Measurements from ENCODE around the gene KLHL24. TPM values are rescaled to one million over a fixed set of nuclear protein-coding genes. Genes with fewer than 3 reads are reported as not detected.
"Not testable (repeated sequence)": the region's sequence is repeated elsewhere in the genome, so short reads cannot be mapped to it uniquely, and the experiment has no call there.

Gene KLHL24
- polyA plus RNA-seq, 1 donor from 2014 or later, result 92.1 TPM

- no peak overlapping the region for H2AFZ ChIP-seq (ENCODE audit: low read depth, low read length)
- H3K79me2 ChIP-seq (replicated peaks; ENCODE audit: insufficient read depth, low read length), result no peaks in the 10 kb centered on the region
- H3K9me3 ChIP-seq (ENCODE audit: low read length), result no peaks in the 10 kb centered on the region
- H4K20me1 ChIP-seq (ENCODE audit: insufficient read depth), result no peaks in the 10 kb centered on the region
- no peaks in the 10 kb centered on the region for H3K27me3 ChIP-seq (ENCODE audit: insufficient read depth, low read depth, low read length)
- H3K9ac ChIP-seq (ENCODE audit: low read length), result no peak overlapping the region
- no peak overlapping the region for H3K4me2 ChIP-seq (ENCODE audit: low read length)
- TF ChIP-seq MXI1 (conservative IDR thresholded peaks at IDR 0.05; ENCODE audit: poor library complexity, severe bottlenecking) (no peak), RAD21 (conservative IDR thresholded peaks at IDR 0.05) (no peak), TAF1 (IDR thresholded peaks at IDR 0.05; ENCODE audit: low read depth) (no peak)
- H3K9me2 ChIP-seq (ENCODE audit: insufficient read depth, low read length), result no peaks in the 10 kb centered on the region
- no peaks in the 10 kb centered on the region for H3K36me3 ChIP-seq (ENCODE audit: insufficient read depth, low read length)
- no peak overlapping the region for H3K27ac ChIP-seq (ENCODE audit: low read length)
- H3K4me3 ChIP-seq (ENCODE audit: low read length), result no peak overlapping the region
- no peaks in the 10 kb centered on the region for H3F3A ChIP-seq (ENCODE audit: insufficient read depth, low read length, poor library complexity, severe bottlenecking)
Measured at GRCh38 chr3:183687705-183688104, 52.3 kb downstream of the KLHL24 start.

- no peaks in the 10 kb centered on the region for H3K9me3 ChIP-seq (ENCODE audit: low read length)
- H3K27me3 ChIP-seq (ENCODE audit: insufficient read depth, low read depth, low read length), result no peaks in the 10 kb centered on the region
- no peak overlapping the region for H3K4me3 ChIP-seq (ENCODE audit: low read length)
- TF ChIP-seq SMC3 (conservative IDR thresholded peaks at IDR 0.05; ENCODE audit: poor library complexity), result no peak
- no peak overlapping the region for H3K4me2 ChIP-seq (ENCODE audit: low read length)
- H3K27ac ChIP-seq (ENCODE audit: low read length), result no peak overlapping the region
- H3F3A ChIP-seq (ENCODE audit: insufficient read depth, low read length, poor library complexity, severe bottlenecking), result no peaks in the 10 kb centered on the region
- H2AFZ ChIP-seq (ENCODE audit: low read depth, low read length), result no peak overlapping the region
- no peaks in the 10 kb centered on the region for H3K36me3 ChIP-seq (ENCODE audit: insufficient read depth, low read length)
- no peaks in the 10 kb centered on the region for H4K20me1 ChIP-seq (ENCODE audit: insufficient read depth)
- no peaks in the 10 kb centered on the region for H3K79me2 ChIP-seq (replicated peaks; ENCODE audit: insufficient read depth, low read length)
- H3K9me2 ChIP-seq (ENCODE audit: insufficient read depth, low read length), result no peaks in the 10 kb centered on the region
- H3K9ac ChIP-seq (ENCODE audit: low read length), result no peak overlapping the region
Measured at GRCh38 chr3:183688874-183689273, 53.5 kb downstream of the KLHL24 start.

GRCh38 chr3:183689621-183690020, 54.2 kb downstream of the KLHL24 start:
- H3K9me3 ChIP-seq (ENCODE audit: low read length); H3K4me3 ChIP-seq (ENCODE audit: low read length); H3K27ac ChIP-seq (ENCODE audit: low read length); H3F3A ChIP-seq (ENCODE audit: insufficient read depth, low read length, poor library complexity, severe bottlenecking); H3K79me2 ChIP-seq (replicated peaks; ENCODE audit: insufficient read depth, low read length); H3K36me3 ChIP-seq (ENCODE audit: insufficient read depth, low read length); H3K9me2 ChIP-seq (ENCODE audit: insufficient read depth, low read length); H4K20me1 ChIP-seq (ENCODE audit: insufficient read depth); H2AFZ ChIP-seq (ENCODE audit: low read depth, low read length); H3K27me3 ChIP-seq (ENCODE audit: insufficient read depth, low read depth, low read length); H3K4me2 ChIP-seq (ENCODE audit: low read length); H3K9ac ChIP-seq (ENCODE audit: low read length): not testable (repeated sequence)

GRCh38 chr3:183690402-183690995, 55.1 kb downstream of the KLHL24 start:
- H3F3A ChIP-seq (ENCODE audit: insufficient read depth, low read length, poor library complexity, severe bottlenecking), result no peaks in the 10 kb centered on the region
- H3K27me3 ChIP-seq (ENCODE audit: insufficient read depth, low read depth, low read length), result no peaks in the 10 kb centered on the region

More at GRCh38 chr3:183690402-183690995, 55.1 kb downstream of the KLHL24 start:
- H3K36me3 ChIP-seq (ENCODE audit: insufficient read depth, low read length), result no peaks in the 10 kb centered on the region
- no peak overlapping the region for H2AFZ ChIP-seq (ENCODE audit: low read depth, low read length)
- no peak overlapping the region for H3K4me3 ChIP-seq (ENCODE audit: low read length)
- H3K27ac ChIP-seq (ENCODE audit: low read length), result no peak overlapping the region
- no peaks in the 10 kb centered on the region for H3K79me2 ChIP-seq (replicated peaks; ENCODE audit: insufficient read depth, low read length)
- no peak overlapping the region for H3K9ac ChIP-seq (ENCODE audit: low read length)
- no peak for TF ChIP-seq SMC3 (conservative IDR thresholded peaks at IDR 0.05; ENCODE audit: poor library complexity)
- TF ChIP-seq MXI1 (conservative IDR thresholded peaks at IDR 0.05; ENCODE audit: poor library complexity, severe bottlenecking), result no peak
- TF ChIP-seq POLR2AphosphoS5 (IDR thresholded peaks at IDR 0.05), result no peak
- no peak for TF ChIP-seq REST (IDR thresholded peaks at IDR 0.05; ENCODE audit: borderline replicate concordance)
- TF ChIP-seq EP300 (conservative IDR thresholded peaks at IDR 0.05; ENCODE audit: poor library complexity, severe bottlenecking), result no peak
- TF ChIP-seq RAD21 (conservative IDR thresholded peaks at IDR 0.05), result no peak
- TF ChIP-seq EZH2 (IDR thresholded peaks at IDR 0.05; ENCODE audit: borderline replicate concordance, insufficient read depth, low read length, poor library complexity, severe bottlenecking), result no peak
- TF ChIP-seq CTCF (IDR thresholded peaks at IDR 0.05; ENCODE audit: poor library complexity, severe bottlenecking), result no peak
- no peak for TF ChIP-seq TAF1 (IDR thresholded peaks at IDR 0.05; ENCODE audit: low read depth)
- no peaks in the 10 kb centered on the region for H3K9me2 ChIP-seq (ENCODE audit: insufficient read depth, low read length)
- H3K4me2 ChIP-seq (ENCODE audit: low read length), result no peak overlapping the region
- no peaks in the 10 kb centered on the region for H4K20me1 ChIP-seq (ENCODE audit: insufficient read depth)
- H3K9me3 ChIP-seq (ENCODE audit: low read length), result no peaks in the 10 kb centered on the region
